Mammary epithelial cell (primary cell): ENCODE data around the gene EEIG2.

Source experiments
- EZH2 ChIP-seq: IDR thresholded peaks from 2 replicates; pipeline ENCODE4 v1.6.1; 2012; ENCODE audit warnings: low read length, inconsistent platforms, borderline replicate concordance
- TF ChIP-seq, protein P1 (sequence below), 2 donors: IDR thresholded peaks in 1 of 2; conservative IDR thresholded peaks in 1 of 2; 2 replicates each; pipeline ENCODE4 v1.5.1; 2011 to 2012; ENCODE audit warnings: inconsistent platforms in 2 of 2, low read length in 2 of 2, mild to moderate bottlenecking in 2 of 2, control low read depth in 1 of 2, low read depth in 1 of 2; ENCODE audit not compliant: insufficient read depth in 1 of 2; ENCODE audit errors: extremely low read depth in 1 of 2

DNA sequence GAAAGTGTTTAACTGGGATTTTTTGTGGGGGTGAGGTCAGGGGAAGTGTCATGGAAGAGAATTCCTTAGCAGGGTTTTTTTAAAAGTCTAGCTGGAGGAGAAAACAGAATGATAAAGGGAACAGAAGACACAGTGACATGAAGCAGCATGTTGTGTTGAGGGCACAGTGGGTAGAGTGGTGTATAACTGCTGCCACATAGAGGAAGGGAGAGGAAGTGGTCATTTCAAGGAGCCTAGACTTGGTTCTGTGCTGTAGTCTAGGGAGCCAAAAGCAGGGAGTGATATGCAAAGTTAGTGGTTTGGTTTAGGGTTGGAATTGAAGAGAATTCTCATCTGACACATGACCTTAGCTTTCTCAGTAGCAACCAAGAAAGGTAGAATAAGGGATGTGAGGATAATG, 10.2 kb downstream of the EEIG2 start:
- TF ChIP-seq EZH2, result no peak
- TF ChIP-seq, protein P1, sequence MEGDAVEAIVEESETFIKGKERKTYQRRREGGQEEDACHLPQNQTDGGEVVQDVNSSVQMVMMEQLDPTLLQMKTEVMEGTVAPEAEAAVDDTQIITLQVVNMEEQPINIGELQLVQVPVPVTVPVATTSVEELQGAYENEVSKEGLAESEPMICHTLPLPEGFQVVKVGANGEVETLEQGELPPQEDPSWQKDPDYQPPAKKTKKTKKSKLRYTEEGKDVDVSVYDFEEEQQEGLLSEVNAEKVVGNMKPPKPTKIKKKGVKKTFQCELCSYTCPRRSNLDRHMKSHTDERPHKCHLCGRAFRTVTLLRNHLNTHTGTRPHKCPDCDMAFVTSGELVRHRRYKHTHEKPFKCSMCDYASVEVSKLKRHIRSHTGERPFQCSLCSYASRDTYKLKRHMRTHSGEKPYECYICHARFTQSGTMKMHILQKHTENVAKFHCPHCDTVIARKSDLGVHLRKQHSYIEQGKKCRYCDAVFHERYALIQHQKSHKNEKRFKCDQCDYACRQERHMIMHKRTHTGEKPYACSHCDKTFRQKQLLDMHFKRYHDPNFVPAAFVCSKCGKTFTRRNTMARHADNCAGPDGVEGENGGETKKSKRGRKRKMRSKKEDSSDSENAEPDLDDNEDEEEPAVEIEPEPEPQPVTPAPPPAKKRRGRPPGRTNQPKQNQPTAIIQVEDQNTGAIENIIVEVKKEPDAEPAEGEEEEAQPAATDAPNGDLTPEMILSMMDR (conservative IDR thresholded peaks at IDR 0.05 in 1 of 2, IDR thresholded peaks at IDR 0.05 in 1 of 2; ENCODE audit: extremely low read depth in 1 of 2, insufficient read depth in 1 of 2, low read depth in 1 of 2, low read length in 2 of 2), result peak; percentile 63 to 67
